NCI-H1930 (cell line): ENCODE results near the gene COPZ2.
"Not testable (repeated sequence)": the region's sequence is repeated elsewhere in the genome, so short reads cannot be mapped to it uniquely, and the experiment has no call there.

Source experiments
- DNase-seq, 2 experiments: peaks; one replicate each; lab custom pipeline; 2025; lab: John Stamatoyannopoulos, UW

Gene COPZ2

GRCh38 chr17:48056246-48056745 lies 18.7 kb upstream of the COPZ2 start:
- no peak for DNase-seq

GRCh38 chr17:48055531-48056245 lies 18.1 kb upstream of the COPZ2 start:
- peak in 1 of 2 experiments; percentile 69 for DNase-seq

GRCh38 chr17:48054238-48055185 lies 16.9 kb upstream of the COPZ2 start:
- peak; percentile 40 to 58 for DNase-seq

- DNase-seq: no peak
Measured at GRCh38 chr17:48053758-48054237, 16.2 kb upstream of the COPZ2 start.

GRCh38 chr17:48052956-48053757 lies 15.6 kb upstream of the COPZ2 start:
- DNase-seq: no peak

GRCh38 chr17:48051706-48052486 lies 14.3 kb upstream of the COPZ2 start:
- DNase-seq: no peak

- DNase-seq: no peak
Measured at GRCh38 chr17:48051283-48051682, 13.7 kb upstream of the COPZ2 start.

GRCh38 chr17:48048384-48049126 lies 11.0 kb upstream of the COPZ2 start:
- DNase-seq: peak; percentile 22 to 49

GRCh38 chr17:48047741-48048383 lies 10.3 kb upstream of the COPZ2 start, which contains the start of gene NFE2L1:
NFE2L1 (plus strand) TSS chr17:48048359; CDS start chr17:48051119, 2,760 bp downstream.
- peak; percentile 98 for DNase-seq

GRCh38 chr17:48047113-48047740 lies 9.6 kb upstream of the COPZ2 start:
- DNase-seq: no peak

GRCh38 chr17:48046296-48046695 lies 8.7 kb upstream of the COPZ2 start:
- no peak for DNase-seq

- no peak for DNase-seq
Measured at GRCh38 chr17:48045316-48046001, 7.9 kb upstream of the COPZ2 start.

GRCh38 chr17:48044851-48045250 lies 7.3 kb upstream of the COPZ2 start:
- no peak for DNase-seq

GRCh38 chr17:48043176-48043575 lies 5.6 kb upstream of the COPZ2 start:
- no peak for DNase-seq

- no peak for DNase-seq
Measured at GRCh38 chr17:48038687-48039086, 1.1 kb upstream of the COPZ2 start.

- no peak for DNase-seq
Measured at GRCh38 chr17:48037838-48038323, 284 bp upstream of the COPZ2 start.

- DNase-seq: no peak
Measured at GRCh38 chr17:48036693-48037035, 933 bp downstream of the COPZ2 start.

GRCh38 chr17:48034734-48035133 lies 2.9 kb downstream of the COPZ2 start:
- DNase-seq: not testable (repeated sequence)

- DNase-seq: no peak
Measured at GRCh38 chr17:48031966-48032365, 5.6 kb downstream of the COPZ2 start.
